ENCODE results near the gene ITSN1.

The ITSN1 gene

GRCh38 chr21:33940164-33940880, 298.0 kb downstream of the ITSN1 start:
- no peak for DNase-seq

GRCh38 chr21:33940881-33941245, 298.6 kb downstream of the ITSN1 start:
- DNase-seq, result no peak

GRCh38 chr21:33942426-33942825, 300.1 kb downstream of the ITSN1 start:
- no peak for DNase-seq

- DNase-seq, result no peak
Measured at GRCh38 chr21:33943293-33943692, 301.0 kb downstream of the ITSN1 start.

GRCh38 chr21:33944185-33944763, 302.0 kb downstream of the ITSN1 start:
- DNase-seq, result no peak

- no peak for DNase-seq
Measured at GRCh38 chr21:33945652-33946270, 303.5 kb downstream of the ITSN1 start.

- DNase-seq, result peak; percentile 75
Measured at GRCh38 chr21:33947451-33948095, 305.3 kb downstream of the ITSN1 start.

GRCh38 chr21:33948096-33948950, 306.0 kb downstream of the ITSN1 start:
- peak; percentile 52 for DNase-seq

- no peak for DNase-seq
Measured at GRCh38 chr21:33948951-33949444, 306.7 kb downstream of the ITSN1 start.
